EH (cell line): Measurements from ENCODE around the gene CLDN24.

Source experiments
- DNase-seq: peaks from one replicate; pipeline ENCODE4 v3.0.0-alpha.2; 2015; ENCODE audit warnings: low read depth

Gene CLDN24

DNA sequence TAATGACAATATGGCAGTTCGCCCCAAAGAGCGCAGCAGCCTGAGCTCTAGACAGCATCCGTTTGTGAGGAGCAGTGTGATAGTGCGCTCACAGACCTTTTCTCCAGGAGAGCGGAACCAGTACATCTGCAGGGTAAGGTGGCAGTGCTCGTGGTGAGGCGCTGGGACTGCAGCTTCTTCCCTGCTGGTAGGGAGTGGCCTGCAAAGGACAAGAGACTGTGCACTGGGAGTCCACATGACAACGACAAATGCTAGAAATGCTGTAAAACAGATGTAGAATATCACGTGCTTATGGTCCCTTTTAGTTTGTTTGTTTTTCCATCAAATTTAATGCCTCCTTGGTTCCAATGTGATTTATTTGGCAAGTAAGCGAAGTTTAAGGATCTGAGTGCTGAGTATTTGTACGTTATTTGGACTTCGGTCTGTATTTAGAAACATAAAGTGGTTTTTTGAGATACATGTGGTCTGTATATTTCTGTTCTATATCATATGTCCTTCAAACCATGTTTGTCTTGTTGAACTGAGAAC, 37.9 kb downstream of the CLDN24 start:
- DNase-seq: no peak

DNA sequence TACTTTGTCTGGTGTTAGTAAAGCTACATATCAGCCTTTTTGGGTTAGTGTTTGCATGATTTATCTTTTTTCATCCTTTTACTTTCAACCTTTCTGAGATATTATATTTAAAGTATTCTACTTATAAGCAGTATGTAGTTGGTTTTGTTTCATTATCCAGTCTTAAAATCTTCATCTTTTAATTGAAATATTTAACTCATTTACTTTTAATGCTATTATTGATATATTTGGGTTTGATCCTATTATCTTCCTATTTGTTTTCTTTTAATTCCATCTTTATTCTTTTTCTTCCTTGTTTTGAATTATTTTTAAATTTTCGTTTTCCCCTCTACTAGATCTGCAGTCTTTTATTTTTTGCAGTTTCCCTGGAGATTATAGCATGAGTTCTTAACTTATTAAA, 46.1 kb downstream of the CLDN24 start:
- DNase-seq: no peak

DNA sequence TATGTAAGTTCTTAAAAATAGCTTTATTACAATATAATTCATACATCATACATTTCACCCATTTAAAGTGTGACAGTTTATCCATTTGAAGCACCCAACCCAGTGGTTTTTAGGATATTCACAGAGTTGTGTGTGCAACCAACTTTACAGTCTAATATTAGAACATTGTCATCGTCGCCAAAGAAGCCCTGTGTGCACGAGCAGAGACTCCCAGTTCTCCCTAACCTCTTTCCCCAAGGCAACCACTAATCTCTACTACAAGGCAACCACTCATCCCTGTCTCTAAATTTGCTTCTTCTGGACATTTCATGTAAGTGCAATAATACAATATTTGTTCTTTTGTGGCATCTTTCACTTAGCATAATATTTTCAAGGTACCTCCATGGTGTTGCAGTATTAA, 49.8 kb downstream of the CLDN24 start:
- DNase-seq: no peak
